GM12873 (cell line): ENCODE measurements around the gene AHCY.

Experiments
- TF ChIP-seq, protein P1 (sequence below): IDR thresholded peaks from 2 replicates; pipeline ENCODE4 v1.5.1; 2012; ENCODE audit warnings: low read depth, mild to moderate bottlenecking, moderate library complexity, low read length, control low read depth; ENCODE audit not compliant: insufficient read depth; ENCODE audit errors: missing control alignments

The AHCY gene

DNA sequence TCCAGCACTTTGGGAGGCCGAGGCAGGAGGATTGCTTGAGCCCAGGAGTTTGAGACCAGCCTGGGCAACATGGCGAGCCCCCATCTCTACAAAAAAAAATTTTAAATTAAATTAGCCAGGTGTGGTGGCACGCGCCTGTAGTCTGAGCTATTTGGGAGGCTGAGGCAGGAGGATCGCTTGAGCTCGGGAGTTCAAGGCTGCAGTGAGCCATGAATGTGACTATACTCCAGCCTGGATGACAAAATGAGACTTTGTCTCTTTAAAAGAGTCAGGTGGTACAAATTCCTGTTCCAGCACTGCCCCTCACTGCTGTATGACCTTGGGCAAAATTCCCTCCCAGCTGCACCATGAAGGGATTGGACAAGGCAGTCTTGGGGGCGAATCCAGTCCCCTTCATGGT lies 28.5 kb downstream of the AHCY start:
- TF ChIP-seq, protein P1, sequence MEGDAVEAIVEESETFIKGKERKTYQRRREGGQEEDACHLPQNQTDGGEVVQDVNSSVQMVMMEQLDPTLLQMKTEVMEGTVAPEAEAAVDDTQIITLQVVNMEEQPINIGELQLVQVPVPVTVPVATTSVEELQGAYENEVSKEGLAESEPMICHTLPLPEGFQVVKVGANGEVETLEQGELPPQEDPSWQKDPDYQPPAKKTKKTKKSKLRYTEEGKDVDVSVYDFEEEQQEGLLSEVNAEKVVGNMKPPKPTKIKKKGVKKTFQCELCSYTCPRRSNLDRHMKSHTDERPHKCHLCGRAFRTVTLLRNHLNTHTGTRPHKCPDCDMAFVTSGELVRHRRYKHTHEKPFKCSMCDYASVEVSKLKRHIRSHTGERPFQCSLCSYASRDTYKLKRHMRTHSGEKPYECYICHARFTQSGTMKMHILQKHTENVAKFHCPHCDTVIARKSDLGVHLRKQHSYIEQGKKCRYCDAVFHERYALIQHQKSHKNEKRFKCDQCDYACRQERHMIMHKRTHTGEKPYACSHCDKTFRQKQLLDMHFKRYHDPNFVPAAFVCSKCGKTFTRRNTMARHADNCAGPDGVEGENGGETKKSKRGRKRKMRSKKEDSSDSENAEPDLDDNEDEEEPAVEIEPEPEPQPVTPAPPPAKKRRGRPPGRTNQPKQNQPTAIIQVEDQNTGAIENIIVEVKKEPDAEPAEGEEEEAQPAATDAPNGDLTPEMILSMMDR, result no peak

DNA sequence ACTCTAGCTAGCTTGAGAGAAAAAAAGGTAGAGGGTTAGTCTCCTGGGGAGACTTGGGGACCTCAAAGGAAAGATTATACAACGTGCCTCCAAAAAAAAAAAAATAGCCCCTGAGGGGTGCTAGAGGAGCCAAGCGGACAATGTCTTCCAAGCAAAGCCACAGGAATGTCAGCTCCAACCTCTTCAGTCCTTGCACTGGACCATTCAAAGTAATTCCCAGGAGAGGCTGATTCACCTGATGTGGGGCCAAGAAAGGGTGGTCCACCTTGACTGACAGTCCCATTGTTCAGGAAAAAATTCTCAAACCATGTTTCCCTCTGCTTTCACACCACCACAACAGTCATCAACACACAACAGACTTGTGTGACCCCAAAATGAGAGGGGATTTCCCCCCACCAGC lies 31.2 kb downstream of the AHCY start:
- TF ChIP-seq, protein P1, result no peak

DNA sequence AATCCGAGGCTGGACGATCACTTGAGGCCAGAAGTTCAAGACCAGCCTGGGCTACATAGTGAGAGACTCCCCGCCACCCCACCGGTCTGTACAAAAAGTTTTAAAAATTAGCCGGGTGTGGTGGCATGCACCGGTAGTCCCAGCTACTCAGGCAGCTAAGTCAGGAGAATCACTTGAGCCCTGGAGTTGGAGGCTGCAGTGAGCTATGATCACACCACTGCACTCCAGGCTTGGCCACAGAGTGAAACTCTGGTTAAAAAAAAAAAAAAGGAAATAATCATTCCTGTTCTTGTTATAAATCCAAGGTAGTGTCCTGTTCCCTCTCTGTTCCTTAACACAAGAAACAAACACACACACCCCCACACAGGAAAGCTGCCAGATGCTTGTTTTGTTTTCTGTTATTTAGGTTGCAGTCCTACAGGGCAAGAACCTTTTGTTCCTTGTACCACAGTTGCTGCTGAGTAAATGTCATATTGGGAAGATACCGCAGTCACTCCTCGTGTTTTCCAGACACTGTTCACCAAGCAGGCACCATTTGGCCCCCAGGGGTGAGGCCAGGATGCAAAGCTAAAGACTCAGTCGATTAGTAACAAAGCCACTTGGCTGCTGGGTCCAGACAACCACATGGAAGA lies 33.0 kb downstream of the AHCY start:
- TF ChIP-seq, protein P1, result no peak

GRCh38 chr20:34268851-34269636 lies 34.1 kb downstream of the AHCY start:
- TF ChIP-seq, protein P1, result no peak

- TF ChIP-seq, protein P1, result no peak
Measured at GRCh38 chr20:34268145-34268544, 35.0 kb downstream of the AHCY start.

- TF ChIP-seq, protein P1, result no peak
Measured at GRCh38 chr20:34264141-34264540, 39.0 kb downstream of the AHCY start.

DNA sequence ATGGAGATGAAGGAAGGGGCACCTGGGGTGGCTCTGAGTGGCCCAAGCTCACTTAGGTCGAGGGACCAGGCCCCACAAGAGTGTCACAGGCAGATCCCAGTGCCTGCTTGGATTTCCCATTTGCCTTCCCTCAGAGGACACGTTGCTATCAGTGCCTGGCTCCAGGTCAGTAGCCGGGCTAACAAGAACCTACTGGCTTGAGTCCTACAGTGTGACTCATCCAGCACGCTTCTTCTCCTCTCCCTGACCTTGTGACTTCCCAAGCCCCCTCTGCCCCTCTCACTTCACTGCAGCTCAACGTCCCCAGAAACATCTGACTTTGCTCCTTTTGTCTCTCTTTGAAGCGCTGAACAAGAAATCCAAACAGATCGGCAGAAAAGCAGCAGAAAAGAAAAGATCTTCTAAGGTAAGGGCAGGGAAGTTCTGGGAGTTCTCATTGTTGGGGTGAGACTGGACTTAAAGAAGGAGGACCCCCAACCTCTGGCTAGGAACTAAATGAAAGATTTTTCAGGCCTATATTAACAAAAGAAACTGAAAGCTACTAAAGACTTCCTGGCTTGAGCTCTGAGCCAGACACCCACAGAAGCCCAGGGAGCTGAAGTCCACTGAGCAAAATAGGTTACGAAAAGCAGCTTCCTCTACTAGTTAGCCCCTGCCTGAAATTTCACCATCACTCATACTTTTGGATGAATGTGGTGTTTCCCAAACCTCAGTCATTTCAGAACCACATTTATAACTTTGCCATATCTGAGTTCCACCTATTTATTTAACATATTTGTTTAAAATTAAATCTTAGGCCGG lies 40.5 kb downstream of the AHCY start:
- TF ChIP-seq, protein P1, result no peak
